ENCODE data around the gene ASB16. TPM values are rescaled to one million over a fixed set of nuclear protein-coding genes. Genes with fewer than 3 reads are reported as not detected.
A peak's percentile ranks its signal among the peaks of the same experiment; 100 is the strongest.

The ASB16 gene
- total and polyA plus RNA-seq, 9 of the 15 experiments (the other 6 are each of a cell fraction or from before 2014, with no cell fraction given), result 0.03 to 0.07 TPM; not detected in 7

DNA sequence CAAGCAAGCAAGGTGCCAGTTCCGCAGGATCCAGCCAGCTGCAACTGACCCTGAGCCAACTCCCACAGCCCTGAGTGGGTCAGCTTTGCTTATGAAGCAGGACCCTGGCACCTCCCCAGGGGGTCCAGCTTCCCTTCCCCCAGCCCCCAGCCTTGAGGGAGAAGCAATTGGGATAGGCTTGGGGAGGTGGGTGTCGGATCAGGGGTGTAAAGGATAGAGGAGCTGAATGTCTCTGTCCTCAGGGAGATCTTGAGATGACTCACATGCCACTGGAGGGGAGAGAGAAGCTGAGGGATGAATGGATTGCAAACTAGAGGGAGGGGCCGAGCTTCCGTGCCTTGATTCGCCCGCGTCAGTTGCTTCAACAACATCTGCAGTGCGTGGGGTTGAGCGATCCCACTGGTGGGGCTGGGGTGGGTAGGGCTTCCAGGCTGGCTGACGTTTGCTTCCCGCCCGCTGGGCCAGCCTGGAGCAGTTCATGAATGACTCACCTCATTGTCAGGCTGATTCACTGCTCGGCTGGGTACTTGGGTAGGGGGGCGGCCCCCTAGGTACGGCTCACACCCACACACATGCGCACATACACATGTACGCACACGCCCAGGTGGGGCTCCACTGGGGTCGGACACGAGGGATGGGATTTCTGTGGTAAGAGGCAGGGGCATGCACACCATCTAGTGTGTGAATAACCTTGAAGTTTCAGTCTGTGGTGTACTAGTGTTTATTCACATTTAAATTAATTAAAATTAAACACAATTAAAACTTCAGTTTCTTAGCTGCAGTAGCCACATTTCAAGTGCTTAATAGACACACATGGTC lies 32.4 kb upstream of the ASB16 start (continued):
- TF ChIP-seq ID3 (CRISPR knock-in tag; IDR thresholded peaks at IDR 0.05) (no peak), ID3 (tag; IDR thresholded peaks at IDR 0.05) (no peak), PYGO2 (tag; IDR thresholded peaks at IDR 0.05) (no peak), EP300 (IDR thresholded peaks at IDR 0.05; ENCODE audit: low read length) (peak; percentile 53; the same call in 1 of the 2 replicates), RERE (CRISPR knock-in tag; IDR thresholded peaks at IDR 0.05; ENCODE audit: borderline replicate concordance) (no peak), EWSR1 (IDR thresholded peaks at IDR 0.05; ENCODE audit: borderline replicate concordance, low read depth, partially characterized antibody) (no peak), ZC3H11A (IDR thresholded peaks at IDR 0.05; ENCODE audit: low read depth, low read length) (no peak), GABPB1 (CRISPR knock-in tag; IDR thresholded peaks at IDR 0.05) (peak; percentile 65), FUS (optimal IDR thresholded peaks at IDR 0.05; ENCODE audit: low read depth, low read length) (no peak), NR2F6 (CRISPR knock-in tag; IDR thresholded peaks at IDR 0.05) (no peak), KAT8 (IDR thresholded peaks at IDR 0.05; ENCODE audit: low read depth) (no peak), ZNF124 (CRISPR knock-in tag; IDR thresholded peaks at IDR 0.05) (no peak), TAF7 (tag; IDR thresholded peaks at IDR 0.05) (no peak), BHLHE40 (IDR thresholded peaks at IDR 0.05; ENCODE audit: low read length) (peak; percentile 11; the same call in 1 of the 2 replicates), ZFP30 (CRISPR knock-in tag; IDR thresholded peaks at IDR 0.05; ENCODE audit: borderline replicate concordance) (no peak), MAX (CRISPR knock-in tag; IDR thresholded peaks at IDR 0.05) (peak; percentile 99)
- TF ChIP-seq, protein P1, sequence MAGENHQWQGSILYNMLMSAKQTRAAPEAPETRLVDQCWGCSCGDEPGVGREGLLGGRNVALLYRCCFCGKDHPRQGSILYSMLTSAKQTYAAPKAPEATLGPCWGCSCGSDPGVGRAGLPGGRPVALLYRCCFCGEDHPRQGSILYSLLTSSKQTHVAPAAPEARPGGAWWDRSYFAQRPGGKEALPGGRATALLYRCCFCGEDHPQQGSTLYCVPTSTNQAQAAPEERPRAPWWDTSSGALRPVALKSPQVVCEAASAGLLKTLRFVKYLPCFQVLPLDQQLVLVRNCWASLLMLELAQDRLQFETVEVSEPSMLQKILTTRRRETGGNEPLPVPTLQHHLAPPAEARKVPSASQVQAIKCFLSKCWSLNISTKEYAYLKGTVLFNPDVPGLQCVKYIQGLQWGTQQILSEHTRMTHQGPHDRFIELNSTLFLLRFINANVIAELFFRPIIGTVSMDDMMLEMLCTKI (IDR thresholded peaks at IDR 0.05; ENCODE audit: partially characterized antibody), result no peak
